Keratinocyte (primary cell): ENCODE results near the gene FAP. TPM values are rescaled to one million over a fixed set of nuclear protein-coding genes. Genes with fewer than 3 reads are reported as not detected.

ENCODE experiments used
- DNase-seq: peaks from one replicate; pipeline ENCODE4 v3.0.0-alpha.2; 2011; ENCODE audit warnings: low read depth, missing footprints, low spot score
- FAIRE-seq: peaks from 2 replicates; lab custom pipeline; 2011; peaks lifted over from hg19 to GRCh38; lab: Jason Lieb, UNC
- H2AFZ ChIP-seq: 2 replicates; pipeline ENCODE4 v1.6.0; 2012; ENCODE audit warnings: low read length, control low read depth, inconsistent platforms; ENCODE audit not compliant: control insufficient read depth
- H3K27ac ChIP-seq: 2 replicates; pipeline ENCODE4 v1.5.1; 2011; ENCODE audit warnings: low read length; ENCODE audit not compliant: control insufficient read depth, insufficient read depth
- H3K27me3 ChIP-seq: 3 replicates; pipeline ENCODE4 v1.6.0; 2011; ENCODE audit warnings: low read length; ENCODE audit not compliant: control insufficient read depth, insufficient read depth; ENCODE audit errors: extremely low read depth
- H3K36me3 ChIP-seq, 2 experiments: 2 replicates in 1 of 2; 3 replicates in 1 of 2; pipeline ENCODE4 v1.5.1; 2011; ENCODE audit warnings: low read length in 2 of 2, mild to moderate bottlenecking in 1 of 2; ENCODE audit not compliant: control insufficient read depth in 2 of 2, insufficient read depth in 2 of 2; ENCODE audit errors: extremely low read depth in 1 of 2
- H3K4me1 ChIP-seq: 3 replicates; pipeline ENCODE4 v1.5.1; 2011; ENCODE audit warnings: low read length; ENCODE audit not compliant: control insufficient read depth, insufficient read depth; ENCODE audit errors: extremely low read depth
- H3K4me2 ChIP-seq: 3 replicates; pipeline ENCODE4 v1.6.0; 2011; ENCODE audit warnings: low read depth, low read length; ENCODE audit not compliant: control insufficient read depth, insufficient read depth; ENCODE audit errors: extremely low read depth
- H3K4me3 ChIP-seq, 3 experiments: fragments of 200-600 bp in 1 of 3; sonication (generic) in 1 of 3; 2 replicates in 2 of 3; 3 replicates in 1 of 3; pipeline ENCODE4 v1.5.1; 2011 to 2016; ENCODE audit warnings: low read length in 3 of 3, mild to moderate bottlenecking in 3 of 3, control low read depth in 2 of 3, inconsistent platforms in 1 of 3, low read depth in 1 of 3, mixed read lengths in 1 of 3, mixed run types in 1 of 3, moderate library complexity in 1 of 3; ENCODE audit not compliant: control insufficient read depth in 2 of 3, insufficient read depth in 2 of 3; ENCODE audit errors: extremely low read depth in 1 of 3
- H3K79me2 ChIP-seq: 2 replicates; pipeline ENCODE4 v1.6.0; 2012; ENCODE audit warnings: low read length; ENCODE audit not compliant: control insufficient read depth, insufficient read depth
- H3K9ac ChIP-seq: 3 replicates; pipeline ENCODE4 v1.6.0; 2011; ENCODE audit warnings: low read length; ENCODE audit not compliant: control insufficient read depth, insufficient read depth; ENCODE audit errors: extremely low read depth
- H3K9me1 ChIP-seq: 3 replicates; pipeline ENCODE4 v1.6.0; 2011; ENCODE audit warnings: low read length; ENCODE audit not compliant: control insufficient read depth, insufficient read depth; ENCODE audit errors: extremely low read depth
- H3K9me3 ChIP-seq: 2 replicates; pipeline ENCODE4 v1.5.1; 2012; ENCODE audit warnings: low read depth, low read length; ENCODE audit not compliant: control insufficient read depth
- H4K20me1 ChIP-seq: 3 replicates; pipeline ENCODE4 v1.6.0; 2011; ENCODE audit warnings: low read length; ENCODE audit not compliant: control insufficient read depth, insufficient read depth; ENCODE audit errors: extremely low read depth
- CTCF ChIP-seq, 3 experiments: IDR thresholded peaks in 1 of 3; conservative IDR thresholded peaks in 1 of 3; optimal IDR thresholded peaks in 1 of 3; 2 replicates in 2 of 3; 3 replicates in 1 of 3; pipeline versions ENCODE3 to v1.5.1; 2011; ENCODE audit warnings: low read length in 3 of 3, mild to moderate bottlenecking in 3 of 3, moderate library complexity in 2 of 3, control low read depth in 1 of 3, inconsistent platforms in 1 of 3; ENCODE audit not compliant: insufficient read depth in 2 of 3; ENCODE audit errors: extremely low read depth in 1 of 3
- EZH2 ChIP-seq: IDR thresholded peaks from one replicate; pipeline ENCODE4 v1.6.1; 2012; ENCODE audit warnings: inconsistent platforms, mild to moderate bottlenecking, low read length, moderate library complexity
- dilution Hi-C: fragments of 300-500 bp; cut with MboI; formaldehyde crosslinking; loops from one replicate; pipeline ENCODE4 v1.7.0; 2020; ENCODE audit warnings: low sequenced_read_pairs; ENCODE audit not compliant: extremely low pct_ligation_motif_present
- polyA plus RNA-seq, 5 experiments: library from polyadenylated mRNA; depleted of rRNA in 3 of 5; stranded (reverse) in 3 of 5; stranded (forward) in 1 of 5; unstranded in 1 of 5; fragments of >200 nt; gene quantifications; 1 replicate in 1 of 5; 2 replicates in 3 of 5; 3 replicates in 1 of 5; pipeline versions ENCODE4 v1.2.1 to v1.2.3, GENCODE V29; 2011 to 2012; ENCODE audit warnings: missing spikeins in 2 of 5, low read depth in 1 of 5, low replicate concordance in 1 of 5

The FAP gene
- polyA plus RNA-seq, 1 donor (not counting 4 experiments of a cell fraction or from before 2014, with no cell fraction given): 8.5 TPM

GRCh38 chr2:162217598-162217997 is 25.6 kb downstream of the FAP start:
- no peak overlapping the region for H3K4me3 ChIP-seq
- TF ChIP-seq CTCF (optimal IDR thresholded peaks at IDR 0.05 in 1 of 3, IDR thresholded peaks at IDR 0.05 in 1 of 3, conservative IDR thresholded peaks at IDR 0.05 in 1 of 3; ENCODE audit: extremely low read depth in 1 of 3, insufficient read depth in 2 of 3, low read length in 3 of 3) (no peak), EZH2 (no peak)
- no peaks in the 10 kb centered on the region for H3K79me2 ChIP-seq
- no peaks in the 10 kb centered on the region for H3K27me3 ChIP-seq
- H3K9me3 ChIP-seq: no peaks in the 10 kb centered on the region
- DNase-seq: no peak
- no peaks in the 10 kb centered on the region for H3K4me1 ChIP-seq
- no peaks in the 10 kb centered on the region for H4K20me1 ChIP-seq
- H3K4me2 ChIP-seq: no peak overlapping the region
- H3K9ac ChIP-seq: no peak overlapping the region
- H2AFZ ChIP-seq: no peak overlapping the region
- H3K27ac ChIP-seq: no peak overlapping the region
- dilution Hi-C loops: no loop called here
- FAIRE-seq: peak; percentile 44
- H3K36me3 ChIP-seq: peaks cover 0 to 7% of the 10 kb centered on the region in 2 experiments
- no peaks in the 10 kb centered on the region for H3K9me1 ChIP-seq

- Histone ChIP-seq H3K36me3 (peaks cover 0 to 7% of the 10 kb centered on the region in 2 experiments), H3K4me1 (no peaks in the 10 kb centered on the region)
- dilution Hi-C loops: no loop called here
Observed at GRCh38 chr2:162215162-162215561, 28.1 kb downstream of the FAP start.

More at GRCh38 chr2:162215162-162215561, 28.1 kb downstream of the FAP start:
- TF ChIP-seq EZH2 (no peak), CTCF (optimal IDR thresholded peaks at IDR 0.05 in 1 of 3, IDR thresholded peaks at IDR 0.05 in 1 of 3, conservative IDR thresholded peaks at IDR 0.05 in 1 of 3; ENCODE audit: extremely low read depth in 1 of 3, insufficient read depth in 2 of 3, low read length in 3 of 3) (no peak)
- no peaks in the 10 kb centered on the region for H3K27me3 ChIP-seq
- H2AFZ ChIP-seq: no peak overlapping the region
- FAIRE-seq: no peak
- no peaks in the 10 kb centered on the region for H3K9me3 ChIP-seq
- H3K79me2 ChIP-seq: no peaks in the 10 kb centered on the region
- H3K27ac ChIP-seq: no peak overlapping the region
- no peak overlapping the region for H3K4me3 ChIP-seq
- H3K4me2 ChIP-seq: no peak overlapping the region
- DNase-seq: no peak
- H4K20me1 ChIP-seq: no peaks in the 10 kb centered on the region
- no peaks in the 10 kb centered on the region for H3K9me1 ChIP-seq
- H3K9ac ChIP-seq: no peak overlapping the region
